Measurements from ENCODE around the gene LY6G6F. TPM values are rescaled to one million over a fixed set of nuclear protein-coding genes. Genes with fewer than 3 reads are reported as not detected.

LY6G6F gene
- total and polyA plus RNA-seq, 4 donors: 0.21 to 2.2 TPM; not detected in 2

GRCh38 chr6:31710523-31711219 lies 4.0 kb downstream of the LY6G6F start:
- no peaks in the 10 kb centered on the region for H3K36me3 ChIP-seq (ENCODE audit: control insufficient read depth in 4 of 4, insufficient read depth in 4 of 4, low read length in 4 of 4)
- no peaks in the 10 kb centered on the region for H3K27me3 ChIP-seq (ENCODE audit: control insufficient read depth in 3 of 3, insufficient read depth in 3 of 3, low read length in 2 of 3)
- no peak overlapping the region for H3K4me3 ChIP-seq
- 69 to 78% methylated on average over 5 of the region's 5 CpGs for WGBS, 2 donors
- ATAC-seq (ENCODE audit: insufficient read depth, low FRiP score) (no peak), DNase-seq (no peak)
- no peaks in the 10 kb centered on the region for H3K9me3 ChIP-seq (ENCODE audit: control insufficient read depth in 4 of 4, insufficient read depth in 3 of 4, low read length in 3 of 4)
- no peak for TF ChIP-seq CTCF (IDR thresholded peaks at IDR 0.05; ENCODE audit: control extremely low read depth, extremely low read depth)
- H3K4me1 ChIP-seq (ENCODE audit: control insufficient read depth in 5 of 5, insufficient read depth in 5 of 5, low read length in 5 of 5): peaks cover 0 to 18% (median 8%) of the 10 kb centered on the region in 5 donors
- H3K27ac ChIP-seq (ENCODE audit: low read depth in 1 of 2, low read length in 1 of 2): no peak overlapping the region
- no peak overlapping the region for H3K9ac ChIP-seq (ENCODE audit: insufficient read depth in 1 of 2, low read length in 2 of 2)

- DNase-seq: no peak
- WGBS, 2 donors: 32 to 36% methylated on average over 8 of the region's 8 CpGs
Observed at GRCh38 chr6:31711233-31711632, 4.6 kb downstream of the LY6G6F start.

GRCh38 chr6:31712296-31712695 lies 5.6 kb downstream of the LY6G6F start:
- Histone ChIP-seq H3K36me3 (ENCODE audit: control insufficient read depth in 4 of 4, insufficient read depth in 4 of 4, low read length in 4 of 4) (no peaks in the 10 kb centered on the region), H3K27me3 (ENCODE audit: control insufficient read depth in 3 of 3, insufficient read depth in 3 of 3, low read length in 2 of 3) (no peaks in the 10 kb centered on the region), H3K9ac (ENCODE audit: insufficient read depth in 1 of 2, low read length in 2 of 2) (no peak overlapping the region), H3K9me3 (ENCODE audit: control insufficient read depth in 4 of 4, insufficient read depth in 3 of 4, low read length in 3 of 4) (no peaks in the 10 kb centered on the region), H3K27ac (ENCODE audit: low read depth in 1 of 2, low read length in 1 of 2) (no peak overlapping the region), H3K4me3 (no peak overlapping the region), H3K4me1 (ENCODE audit: control insufficient read depth in 5 of 5, insufficient read depth in 5 of 5, low read length in 5 of 5) (peaks cover 0 to 19% (median 8%) of the 10 kb centered on the region in 5 donors)
- no peak for TF ChIP-seq CTCF (IDR thresholded peaks at IDR 0.05; ENCODE audit: control extremely low read depth, extremely low read depth)
- ATAC-seq (ENCODE audit: insufficient read depth, low FRiP score) (no peak), DNase-seq (no peak)
- 76 to 81% methylated on average over 8 of the region's 8 CpGs for WGBS, 2 donors

More at GRCh38 chr6:31711233-31711632, 4.6 kb downstream of the LY6G6F start:
- Histone ChIP-seq H3K4me3 (no peak overlapping the region), H3K36me3 (ENCODE audit: control insufficient read depth in 4 of 4, insufficient read depth in 4 of 4, low read length in 4 of 4) (no peaks in the 10 kb centered on the region), H3K9ac (ENCODE audit: insufficient read depth in 1 of 2, low read length in 2 of 2) (no peak overlapping the region), H3K27me3 (ENCODE audit: control insufficient read depth in 3 of 3, insufficient read depth in 3 of 3, low read length in 2 of 3) (no peaks in the 10 kb centered on the region), H3K27ac (ENCODE audit: low read depth in 1 of 2, low read length in 1 of 2) (no peak overlapping the region), H3K9me3 (ENCODE audit: control insufficient read depth in 4 of 4, insufficient read depth in 3 of 4, low read length in 3 of 4) (no peaks in the 10 kb centered on the region), H3K4me1 (ENCODE audit: control insufficient read depth in 5 of 5, insufficient read depth in 5 of 5, low read length in 5 of 5) (peaks cover 0 to 19% (median 8%) of the 10 kb centered on the region in 5 donors)
- no peak for TF ChIP-seq CTCF (IDR thresholded peaks at IDR 0.05; ENCODE audit: control extremely low read depth, extremely low read depth)
- peak; percentile 19 for ATAC-seq (ENCODE audit: insufficient read depth, low FRiP score)
